Posterior cingulate gyrus (tissue), 11 donors: Measurements from ENCODE around the gene MGAT2.
A peak's percentile ranks its signal among the peaks of the same experiment; 100 is the strongest.
"Not testable (repeated sequence)": the region's sequence is repeated elsewhere in the genome, so short reads cannot be mapped to it uniquely, and the experiment has no call there.

Source experiments
- DNase-seq, 10 donors: peaks; one replicate each; pipeline versions ENCODE4 v3.0.0 to v3.0.0-alpha.2; 2020 to 2021; ENCODE audit warnings: mixed read lengths in 3 of 10
- intact Hi-C: fragments of 100-400 bp; cut with DNase I; formaldehyde crosslinking; loops from one replicate; pipeline ENCODE4 v1.15.1; 2023

The MGAT2 gene

GRCh38 chr14:49641697-49642129, 21.1 kb downstream of the MGAT2 start:
- intact Hi-C loops: no loop called here
- peak in 3 of 10 donors; percentile 22 to 41 (median 25) for DNase-seq

GRCh38 chr14:49642163-49642562, 21.6 kb downstream of the MGAT2 start:
- intact Hi-C loops: no loop called here
- DNase-seq: no peak

- intact Hi-C loops: no loop called here
- no peak for DNase-seq
These were observed 32.9 kb downstream of the MGAT2 start for GRCh38 chr14:49653508-49653907.

- intact Hi-C loops: no loop called here
- DNase-seq: no peak
These were observed 33.9 kb downstream of the MGAT2 start for GRCh38 chr14:49654511-49654910.

GRCh38 chr14:49657500-49657899, 36.9 kb downstream of the MGAT2 start:
- intact Hi-C loops: not testable (repeated sequence)

GRCh38 chr14:49659526-49660455, 39.2 kb downstream of the MGAT2 start:
- intact Hi-C loops: no loop called here
- no peak for DNase-seq

More at GRCh38 chr14:49657500-49657899, 36.9 kb downstream of the MGAT2 start:
- not testable (repeated sequence) for DNase-seq

- intact Hi-C loops: no loop called here
- no peak for DNase-seq
These were observed 49.9 kb downstream of the MGAT2 start for GRCh38 chr14:49670475-49670874.
